Measurements from ENCODE around the gene RBM33. TPM values are rescaled to one million over a fixed set of nuclear protein-coding genes. Genes with fewer than 3 reads are reported as not detected.

The RBM33 gene
- total and polyA plus RNA-seq, 8 donors = 7.5 to 182 (median 60.5) TPM

DNA sequence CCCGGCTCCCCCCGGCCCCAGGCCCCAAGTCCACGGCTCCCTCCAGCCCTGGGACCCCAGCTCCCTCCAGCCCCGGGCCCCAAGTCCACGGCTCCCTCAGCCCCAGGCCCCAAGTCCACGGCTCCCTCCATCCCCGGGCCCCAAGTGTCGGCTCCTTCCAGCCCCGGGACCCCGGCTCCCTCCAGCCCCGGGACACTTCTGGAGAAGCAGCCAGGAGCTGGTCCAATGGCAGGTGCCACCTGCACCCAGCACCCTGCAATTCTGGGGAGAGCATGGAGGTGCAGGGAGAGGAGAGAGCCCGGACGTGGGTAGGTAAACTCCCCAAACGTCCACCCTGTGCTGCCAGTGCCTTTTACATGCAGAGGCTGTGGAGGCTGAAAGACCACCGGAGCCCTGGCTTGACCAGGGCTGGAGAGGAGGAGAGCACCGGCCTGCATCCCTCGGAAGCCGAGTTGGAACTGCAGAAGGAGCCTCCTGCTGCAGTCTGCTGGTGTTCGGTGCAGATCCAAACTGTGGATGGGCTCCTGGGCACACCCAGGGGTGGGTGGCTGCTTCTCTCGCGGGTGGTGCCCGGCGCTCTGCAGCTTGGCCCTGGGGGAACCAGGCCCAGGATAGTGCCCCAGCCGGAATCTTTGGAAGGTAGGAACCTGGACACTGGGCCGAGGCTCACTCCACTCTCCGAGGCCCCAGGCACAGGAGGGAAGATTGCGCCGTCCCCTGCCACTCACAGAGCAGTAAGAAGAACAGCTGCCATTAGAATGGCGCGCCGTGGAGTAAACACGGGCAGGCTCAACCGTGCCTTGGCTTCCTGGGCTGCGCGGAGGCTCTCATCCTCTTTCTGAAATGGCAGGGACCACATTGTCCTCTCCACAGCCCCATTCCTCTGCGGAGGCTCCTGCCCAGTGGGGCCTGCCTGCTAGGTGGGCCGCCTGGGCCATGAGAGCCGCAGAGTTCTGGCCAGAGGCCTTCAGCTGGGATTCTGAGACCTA is 153.1 kb downstream of the RBM33 start:
- H3K9me3 ChIP-seq = no peaks in the 10 kb centered on the region
- no peak for DNase-seq
- intact Hi-C loops (cut with DNase I; ENCODE audit: low total_unique reads) = loop anchor here (5.0 to 10.0 kb wide), 2 partner anchors 357 to 680 kb away; no protein-coding TSS in a partner anchor

DNA sequence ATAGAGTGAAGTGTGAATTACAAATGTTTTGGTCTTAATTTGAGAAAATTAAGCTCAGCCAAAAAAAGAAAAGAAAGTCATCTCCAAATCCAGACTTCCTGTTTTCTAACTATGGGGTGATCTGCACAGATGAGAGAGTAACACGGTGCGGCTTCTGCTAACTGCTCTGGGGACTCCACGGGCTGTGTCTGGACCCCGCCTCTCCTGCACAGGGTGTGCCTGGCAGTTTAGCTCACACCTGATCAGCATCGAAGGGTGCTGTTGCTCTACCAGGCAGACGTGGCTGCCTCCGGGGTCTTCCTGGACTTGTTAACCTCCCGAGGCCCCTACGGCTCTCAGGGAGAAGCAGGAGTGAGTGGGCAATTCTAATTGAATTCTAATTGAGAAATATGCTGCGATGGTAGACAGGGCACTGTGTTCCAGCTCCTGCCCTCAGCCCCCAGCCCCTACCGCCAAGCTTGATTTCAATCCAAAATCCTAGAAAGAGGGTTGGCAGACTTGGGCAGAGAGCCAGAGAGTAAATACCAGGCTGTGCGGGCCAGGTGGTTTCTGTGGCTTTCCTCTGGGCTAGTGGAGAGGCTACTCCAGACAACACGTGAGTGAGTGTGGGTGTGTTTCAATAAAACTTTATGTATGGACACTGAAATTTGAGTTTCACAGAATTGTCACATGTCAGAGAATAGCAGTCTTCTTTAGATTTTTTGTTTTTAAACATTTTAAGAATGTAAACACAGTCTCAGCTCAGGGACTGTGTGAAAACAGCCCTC is 154.4 kb downstream of the RBM33 start:
- DNase-seq = no peak
- H3K4me1 ChIP-seq = peaks cover 17 to 23% (median 21%) of the 10 kb centered on the region in 4 donors
- no peak overlapping the region for H3K27ac ChIP-seq
- H3K4me3 ChIP-seq = no peak overlapping the region
- intact Hi-C loops (cut with DNase I; ENCODE audit: low total_unique reads) = loop anchor here (5.0 to 10.0 kb wide), 2 partner anchors 356 to 678 kb away; no protein-coding TSS in a partner anchor
- 46 to 59% (median 54%) methylated on average over 10 to 13 of the region's 13 CpGs for WGBS, 5 donors
- H3K9me3 ChIP-seq = no peaks in the 10 kb centered on the region
- no peaks in the 10 kb centered on the region for H3K36me3 ChIP-seq
- TF ChIP-seq POLR2A (IDR thresholded peaks at IDR 0.05) = no peak
- no peak for TF ChIP-seq EP300 (IDR thresholded peaks at IDR 0.05)
- TF ChIP-seq, protein P1, sequence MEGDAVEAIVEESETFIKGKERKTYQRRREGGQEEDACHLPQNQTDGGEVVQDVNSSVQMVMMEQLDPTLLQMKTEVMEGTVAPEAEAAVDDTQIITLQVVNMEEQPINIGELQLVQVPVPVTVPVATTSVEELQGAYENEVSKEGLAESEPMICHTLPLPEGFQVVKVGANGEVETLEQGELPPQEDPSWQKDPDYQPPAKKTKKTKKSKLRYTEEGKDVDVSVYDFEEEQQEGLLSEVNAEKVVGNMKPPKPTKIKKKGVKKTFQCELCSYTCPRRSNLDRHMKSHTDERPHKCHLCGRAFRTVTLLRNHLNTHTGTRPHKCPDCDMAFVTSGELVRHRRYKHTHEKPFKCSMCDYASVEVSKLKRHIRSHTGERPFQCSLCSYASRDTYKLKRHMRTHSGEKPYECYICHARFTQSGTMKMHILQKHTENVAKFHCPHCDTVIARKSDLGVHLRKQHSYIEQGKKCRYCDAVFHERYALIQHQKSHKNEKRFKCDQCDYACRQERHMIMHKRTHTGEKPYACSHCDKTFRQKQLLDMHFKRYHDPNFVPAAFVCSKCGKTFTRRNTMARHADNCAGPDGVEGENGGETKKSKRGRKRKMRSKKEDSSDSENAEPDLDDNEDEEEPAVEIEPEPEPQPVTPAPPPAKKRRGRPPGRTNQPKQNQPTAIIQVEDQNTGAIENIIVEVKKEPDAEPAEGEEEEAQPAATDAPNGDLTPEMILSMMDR (IDR thresholded peaks at IDR 0.05) = no peak
- TF ChIP-seq POLR2AphosphoS5 (IDR thresholded peaks at IDR 0.05) = no peak
- peaks cover 0 to 86% (median 26%) of the 10 kb centered on the region in 3 donors for H3K27me3 ChIP-seq

More for the DNA sequence above, 153.1 kb downstream of the RBM33 start:
- Histone ChIP-seq H3K27ac (no peak overlapping the region), H3K4me3 (peak overlapping the region in 1 of 4 donors; percentile 4), H3K36me3 (no peaks in the 10 kb centered on the region), H3K27me3 (peaks cover 0 to 73% (median 13%) of the 10 kb centered on the region in 3 donors), H3K4me1 (peaks cover 8 to 11% (median 9%) of the 10 kb centered on the region in 4 donors)
- TF ChIP-seq POLR2AphosphoS5 (IDR thresholded peaks at IDR 0.05) (no peak), POLR2A (IDR thresholded peaks at IDR 0.05) (no peak), EP300 (IDR thresholded peaks at IDR 0.05) (no peak)
- TF ChIP-seq, protein P1 (IDR thresholded peaks at IDR 0.05) = no peak
- 42 to 93% (median 70%) methylated on average over 13 to 38 of the region's 38 CpGs for WGBS, 5 donors

DNA sequence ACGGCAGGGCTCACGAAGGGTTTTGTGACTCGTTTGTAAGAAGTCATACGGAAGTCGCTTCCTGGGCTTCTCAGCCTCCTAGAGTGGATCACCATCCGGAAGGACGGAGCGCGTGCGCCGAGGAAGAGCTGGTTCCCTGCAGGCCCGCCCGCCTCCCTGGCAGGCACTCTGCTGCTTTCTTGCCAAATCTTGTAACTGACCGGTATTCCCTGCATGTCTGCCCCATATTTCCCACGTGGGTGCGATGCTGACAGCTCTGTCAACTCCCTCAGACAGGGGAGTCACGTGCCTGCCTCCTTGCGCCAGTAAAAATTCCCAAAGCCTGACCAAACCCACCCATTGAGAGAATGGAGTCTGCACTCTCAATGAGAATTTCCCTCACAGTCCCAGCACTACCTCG is 155.1 kb downstream of the RBM33 start:
- no peak overlapping the region for H3K4me3 ChIP-seq
- peaks cover 23 to 30% (median 28%) of the 10 kb centered on the region in 4 donors for H3K4me1 ChIP-seq
- H3K36me3 ChIP-seq = no peaks in the 10 kb centered on the region
- intact Hi-C loops (cut with DNase I; ENCODE audit: low total_unique reads) = loop anchor here (5.0 to 10.0 kb wide), 2 partner anchors 355 to 678 kb away; no protein-coding TSS in a partner anchor
- peaks cover 0 to 93% (median 33%) of the 10 kb centered on the region in 3 donors for H3K27me3 ChIP-seq
- TF ChIP-seq POLR2A (IDR thresholded peaks at IDR 0.05) (no peak), EP300 (IDR thresholded peaks at IDR 0.05) (no peak)
- TF ChIP-seq, protein P1 (IDR thresholded peaks at IDR 0.05) = no peak
- 58 to 75% (median 72%) methylated on average over 19 of the region's 19 CpGs for WGBS, 5 donors
- no peak overlapping the region for H3K27ac ChIP-seq
- no peaks in the 10 kb centered on the region for H3K9me3 ChIP-seq
- DNase-seq = no peak

DNA sequence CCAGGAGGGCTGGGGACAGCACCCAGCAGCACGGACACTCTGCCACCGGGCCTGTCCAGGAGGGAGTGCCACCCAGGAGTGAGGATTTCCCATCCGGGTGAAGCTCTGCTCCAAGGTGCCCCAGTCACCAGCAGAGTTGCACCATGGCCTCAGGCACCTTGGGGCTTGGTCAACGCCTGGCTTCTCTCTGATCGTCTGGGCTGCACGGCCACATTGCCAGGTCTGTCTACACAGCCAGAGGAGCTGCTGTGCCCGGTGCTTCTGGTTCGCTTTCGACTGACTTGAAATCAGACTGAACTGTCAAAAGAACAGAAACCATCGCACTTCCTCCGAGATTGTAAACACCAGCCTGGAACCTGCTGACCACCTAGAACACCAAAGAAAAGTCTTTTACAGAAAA is 155.8 kb downstream of the RBM33 start:
- intact Hi-C loops (cut with DNase I; ENCODE audit: low total_unique reads) = no loop called here
- no peak for DNase-seq

More for the DNA sequence above, 155.8 kb downstream of the RBM33 start:
- Histone ChIP-seq H3K4me3 (no peak overlapping the region), H3K27ac (no peak overlapping the region), H3K4me1 (peaks cover 31 to 38% (median 35%) of the 10 kb centered on the region in 4 donors), H3K27me3 (peaks cover 0 to 100% (median 41%) of the 10 kb centered on the region in 3 donors), H3K36me3 (no peaks in the 10 kb centered on the region), H3K9me3 (no peaks in the 10 kb centered on the region)
- 82 to 96% (median 93%) methylated on average over 11 of the region's 11 CpGs for WGBS, 5 donors
- no peak for TF ChIP-seq POLR2A (IDR thresholded peaks at IDR 0.05)
- TF ChIP-seq EP300 (IDR thresholded peaks at IDR 0.05) = no peak
- no peak for TF ChIP-seq POLR2AphosphoS5 (IDR thresholded peaks at IDR 0.05)
- TF ChIP-seq, protein P1 (IDR thresholded peaks at IDR 0.05) = no peak
